ENCODE data around the gene EPHB1. TPM values are rescaled to one million over a fixed set of nuclear protein-coding genes. Genes with fewer than 3 reads are reported as not detected.

The EPHB1 gene
- total and polyA plus RNA-seq, 2 of the 13 experiments (the other 11 are each of a cell fraction or from before 2014, with no cell fraction given), result 0.07 to 0.21 TPM

GRCh38 chr3:135248213-135248612 lies 453.2 kb downstream of the EPHB1 start (continued):
- TF ChIP-seq ADNP (CRISPR knock-in tag; IDR thresholded peaks at IDR 0.05) (no peak), ZBTB21 (CRISPR knock-in tag; IDR thresholded peaks at IDR 0.05) (no peak), REPIN1 (CRISPR knock-in tag; IDR thresholded peaks at IDR 0.05; ENCODE audit: borderline replicate concordance, low read depth) (no peak), ZFP90 (CRISPR knock-in tag; IDR thresholded peaks at IDR 0.05; ENCODE audit: borderline replicate concordance) (no peak), NR2F2 (IDR thresholded peaks at IDR 0.05; ENCODE audit: borderline replicate concordance, low read depth) (no peak), RBM22 (optimal IDR thresholded peaks at IDR 0.05; ENCODE audit: low read length) (no peak), BHLHE40 (IDR thresholded peaks at IDR 0.05; ENCODE audit: low read length) (no peak)

DNA sequence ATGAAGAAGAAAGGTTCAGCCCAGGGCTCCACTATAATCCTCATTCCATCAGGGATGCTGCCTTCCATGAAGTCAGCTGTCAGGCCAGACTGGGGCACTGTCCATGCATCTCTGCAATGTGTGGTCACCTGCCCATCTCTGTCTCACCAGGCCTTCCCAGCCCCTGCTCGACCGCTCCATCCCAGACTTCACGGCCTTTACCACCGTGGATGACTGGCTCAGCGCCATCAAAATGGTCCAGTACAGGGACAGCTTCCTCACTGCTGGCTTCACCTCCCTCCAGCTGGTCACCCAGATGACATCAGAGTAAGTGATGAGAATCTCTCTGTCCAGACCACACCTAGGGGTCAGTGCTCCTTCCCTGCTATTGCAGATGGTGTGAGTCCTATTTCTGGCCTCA lies 454.1 kb downstream of the EPHB1 start:
- Histone ChIP-seq H3K4me2 (ENCODE audit: low read depth, low read length) (no peak overlapping the region), H3K27me3 (ENCODE audit: control insufficient read depth in 1 of 2, insufficient read depth in 2 of 2, low read length in 2 of 2) (no peaks in the 10 kb centered on the region; a peak in 1 of 5 replicates), H4K20me1 (ENCODE audit: insufficient read depth, low read length) (no peaks in the 10 kb centered on the region), H3K9ac (ENCODE audit: insufficient read depth, low read depth, low read length) (no peak overlapping the region), H3K4me3 (replicated peaks in 1 of 3; ENCODE audit: insufficient read depth in 1 of 3, low read depth in 2 of 3, low read length in 3 of 3) (no peak overlapping the region), H3K27ac (ENCODE audit: extremely low read length, insufficient read depth, low read length) (no peak overlapping the region), H3K79me2 (ENCODE audit: insufficient read depth, low read length) (no peaks in the 10 kb centered on the region), H3K4me1 (ENCODE audit: insufficient read depth, low read length) (no peaks in the 10 kb centered on the region), H2AFZ (ENCODE audit: low read length) (no peak overlapping the region), H3K9me3 (ENCODE audit: low read length) (no peaks in the 10 kb centered on the region), H3K36me3 (replicated peaks in 1 of 2; ENCODE audit: control insufficient read depth in 1 of 2, insufficient read depth in 2 of 2, low read length in 2 of 2) (no peaks in the 10 kb centered on the region)
- WGBS (ENCODE audit: low lambda C conversion rate), result 10% methylated on average over 2 of the region's 5 CpGs
- no peak for ATAC-seq
- in situ Hi-C loops (cut with HindIII; ENCODE audit: extremely low pct_ligation_motif_present, low pct_unique_long_range_greater_than_20kb) (no loop called here), intact Hi-C loops (cut with micrococcal nuclease; ENCODE audit: unreplicated experiment) (no loop called here)
- FAIRE-seq, result no peak
- TF ChIP-seq SATB2 (CRISPR knock-in tag; IDR thresholded peaks at IDR 0.05), result no peak
- no peak for TF ChIP-seq THAP9 (CRISPR knock-in tag; IDR thresholded peaks at IDR 0.05; ENCODE audit: borderline replicate concordance)
- POLR2A ChIA-PET, result no interaction called here
- DNase-seq (ENCODE audit: low spot score), result no peak
- no TSS peak for BruUV-seq (replicated peaks)
- CTCF ChIA-PET (ENCODE audit: low intra/inter-chr PET ratio, low total read pairs), result no interaction called here
